OCI-LY3 (cell line): Measurements from ENCODE around the gene MYL6.

ENCODE experiments used
- CTCF ChIP-seq: fragments of 200-600, 300-600 bp; sonication (generic); IDR thresholded peaks from 2 replicates; pipeline ENCODE4 v1.5.1; 2014; ENCODE audit warnings: antibody characterized with exemption, low read length, low read depth
- EZH2phosphoT487 ChIP-seq: fragments of 200-600 bp; shearing (Covaris generic); IDR thresholded peaks from 2 replicates; pipeline ENCODE4 v1.6.1; 2018; ENCODE audit warnings: antibody characterized with exemption, mixed run types, low read depth

GRCh38 chr12:56188778-56189098 lies 30.6 kb downstream of the MYL6 start:
- TF ChIP-seq CTCF = no peak
- TF ChIP-seq EZH2phosphoT487 = no peak
